GM12864 (cell line): ENCODE measurements around the gene LMTK3.
"Not testable (repeated sequence)": the region's sequence is repeated elsewhere in the genome, so short reads cannot be mapped to it uniquely, and the experiment has no call there.

ENCODE experiments used
- DNase-seq: peaks from one replicate; pipeline ENCODE4 v3.0.0-alpha.2; 2011; ENCODE audit warnings: low read depth
- H3K4me3 ChIP-seq: 2 replicates; pipeline ENCODE4 v1.5.1; 2011; ENCODE audit warnings: mild to moderate bottlenecking, low read depth, low read length, control low read depth
- CTCF ChIP-seq: IDR thresholded peaks from 2 replicates; pipeline ENCODE4 v1.5.1; 2011; ENCODE audit warnings: low read depth, mild to moderate bottlenecking, moderate library complexity, low read length, control low read depth, inconsistent platforms; ENCODE audit errors: missing control alignments

Gene LMTK3

GRCh38 chr19:48492925-48493717 is 18.5 kb downstream of the LMTK3 start:
- no peak for TF ChIP-seq CTCF
- DNase-seq: peak; percentile 74
- peak overlapping the region; percentile 41 for H3K4me3 ChIP-seq

- DNase-seq: no peak
- no peak for TF ChIP-seq CTCF
- no peak overlapping the region for H3K4me3 ChIP-seq
Observed at GRCh38 chr19:48491793-48492123, 19.9 kb downstream of the LMTK3 start.

- no peak for TF ChIP-seq CTCF
- DNase-seq: no peak
- peak overlapping the region; percentile 15 for H3K4me3 ChIP-seq
Observed at GRCh38 chr19:48490981-48491792, 20.4 kb downstream of the LMTK3 start.

GRCh38 chr19:48489608-48490216 is 21.9 kb downstream of the LMTK3 start:
- H3K4me3 ChIP-seq: no peak overlapping the region
- DNase-seq: peak; percentile 44
- peak; percentile 99 for TF ChIP-seq CTCF

GRCh38 chr19:48488478-48488877 is 23.2 kb downstream of the LMTK3 start:
- not testable (repeated sequence) for DNase-seq

GRCh38 chr19:48487948-48488347 is 23.7 kb downstream of the LMTK3 start:
- no peak for TF ChIP-seq CTCF
- no peak overlapping the region for H3K4me3 ChIP-seq
- DNase-seq: no peak

More at GRCh38 chr19:48488478-48488877, 23.2 kb downstream of the LMTK3 start:
- not testable (repeated sequence) for H3K4me3 ChIP-seq

GRCh38 chr19:48487544-48487943 is 24.1 kb downstream of the LMTK3 start:
- H3K4me3 ChIP-seq: no peak overlapping the region
- no peak for TF ChIP-seq CTCF
- no peak for DNase-seq

GRCh38 chr19:48486706-48487105 is 24.9 kb downstream of the LMTK3 start:
- not testable (repeated sequence) for H3K4me3 ChIP-seq, DNase-seq
